Measurements from ENCODE around the gene PDGFC.

PDGFC gene

DNA sequence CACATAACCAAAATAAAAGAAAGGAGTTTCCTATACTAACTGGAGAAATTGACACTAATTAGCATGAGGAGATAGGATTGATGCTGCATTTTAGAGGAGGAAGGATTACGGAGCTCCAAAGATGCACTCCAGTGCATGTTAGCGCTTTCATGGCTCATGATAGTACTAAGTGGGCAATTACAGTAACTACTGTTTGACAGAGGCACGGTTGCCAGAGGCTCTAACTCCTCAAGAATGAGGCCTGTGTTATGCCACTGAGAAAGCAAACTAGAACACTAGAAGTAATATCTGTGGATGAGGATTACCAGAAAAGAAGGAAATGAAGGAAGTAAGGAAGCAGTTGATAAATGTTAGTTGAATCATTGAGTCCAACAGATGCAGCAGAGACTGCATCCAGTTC is 19.6 kb upstream of the PDGFC start:
- TF ChIP-seq, protein P1, sequence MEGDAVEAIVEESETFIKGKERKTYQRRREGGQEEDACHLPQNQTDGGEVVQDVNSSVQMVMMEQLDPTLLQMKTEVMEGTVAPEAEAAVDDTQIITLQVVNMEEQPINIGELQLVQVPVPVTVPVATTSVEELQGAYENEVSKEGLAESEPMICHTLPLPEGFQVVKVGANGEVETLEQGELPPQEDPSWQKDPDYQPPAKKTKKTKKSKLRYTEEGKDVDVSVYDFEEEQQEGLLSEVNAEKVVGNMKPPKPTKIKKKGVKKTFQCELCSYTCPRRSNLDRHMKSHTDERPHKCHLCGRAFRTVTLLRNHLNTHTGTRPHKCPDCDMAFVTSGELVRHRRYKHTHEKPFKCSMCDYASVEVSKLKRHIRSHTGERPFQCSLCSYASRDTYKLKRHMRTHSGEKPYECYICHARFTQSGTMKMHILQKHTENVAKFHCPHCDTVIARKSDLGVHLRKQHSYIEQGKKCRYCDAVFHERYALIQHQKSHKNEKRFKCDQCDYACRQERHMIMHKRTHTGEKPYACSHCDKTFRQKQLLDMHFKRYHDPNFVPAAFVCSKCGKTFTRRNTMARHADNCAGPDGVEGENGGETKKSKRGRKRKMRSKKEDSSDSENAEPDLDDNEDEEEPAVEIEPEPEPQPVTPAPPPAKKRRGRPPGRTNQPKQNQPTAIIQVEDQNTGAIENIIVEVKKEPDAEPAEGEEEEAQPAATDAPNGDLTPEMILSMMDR (IDR thresholded peaks at IDR 0.05) = no peak

DNA sequence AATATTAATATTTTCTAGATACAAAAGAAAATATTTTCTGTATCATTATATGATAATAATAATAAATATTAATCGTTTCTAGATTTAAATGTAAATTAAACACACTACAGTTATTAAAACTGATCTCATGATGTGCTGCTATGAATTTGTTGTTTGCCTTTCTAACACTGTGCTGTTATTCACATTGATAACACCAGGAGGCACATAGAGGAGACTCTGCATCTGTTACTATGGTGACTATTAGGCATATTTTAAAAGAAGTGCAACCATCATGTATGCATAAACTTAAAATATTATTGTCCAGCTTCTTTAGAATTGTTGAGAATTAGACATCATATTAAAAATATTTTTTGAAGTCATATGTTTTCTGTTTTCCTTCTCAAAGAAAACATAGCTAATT is 11.8 kb upstream of the PDGFC start:
- TF ChIP-seq, protein P1 (IDR thresholded peaks at IDR 0.05) = peak; percentile 34

DNA sequence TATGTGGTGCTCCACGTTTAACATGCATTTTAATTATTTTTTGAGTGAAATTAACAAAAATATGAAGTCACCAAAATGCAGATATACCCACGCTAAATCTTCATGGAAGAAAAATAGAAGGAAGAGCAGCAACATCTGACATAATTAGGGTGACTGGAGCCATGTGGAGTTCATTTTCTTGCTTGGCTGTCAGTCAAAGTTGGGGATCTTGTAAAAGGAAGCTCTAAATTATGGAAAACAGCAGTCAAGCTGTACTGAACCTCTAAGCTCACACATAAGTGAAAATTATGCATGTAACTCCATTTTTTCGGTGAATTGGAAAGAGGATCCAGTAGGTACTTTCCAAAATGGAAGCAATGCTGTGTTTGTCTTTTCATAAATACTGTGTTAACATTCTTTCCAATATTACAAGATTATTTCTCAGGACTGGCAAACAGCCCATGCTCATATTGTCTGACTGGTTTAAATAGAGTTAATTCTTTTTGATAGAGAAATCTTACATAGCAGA is 9.7 kb upstream of the PDGFC start:
- TF ChIP-seq, protein P1 (IDR thresholded peaks at IDR 0.05) = no peak

DNA sequence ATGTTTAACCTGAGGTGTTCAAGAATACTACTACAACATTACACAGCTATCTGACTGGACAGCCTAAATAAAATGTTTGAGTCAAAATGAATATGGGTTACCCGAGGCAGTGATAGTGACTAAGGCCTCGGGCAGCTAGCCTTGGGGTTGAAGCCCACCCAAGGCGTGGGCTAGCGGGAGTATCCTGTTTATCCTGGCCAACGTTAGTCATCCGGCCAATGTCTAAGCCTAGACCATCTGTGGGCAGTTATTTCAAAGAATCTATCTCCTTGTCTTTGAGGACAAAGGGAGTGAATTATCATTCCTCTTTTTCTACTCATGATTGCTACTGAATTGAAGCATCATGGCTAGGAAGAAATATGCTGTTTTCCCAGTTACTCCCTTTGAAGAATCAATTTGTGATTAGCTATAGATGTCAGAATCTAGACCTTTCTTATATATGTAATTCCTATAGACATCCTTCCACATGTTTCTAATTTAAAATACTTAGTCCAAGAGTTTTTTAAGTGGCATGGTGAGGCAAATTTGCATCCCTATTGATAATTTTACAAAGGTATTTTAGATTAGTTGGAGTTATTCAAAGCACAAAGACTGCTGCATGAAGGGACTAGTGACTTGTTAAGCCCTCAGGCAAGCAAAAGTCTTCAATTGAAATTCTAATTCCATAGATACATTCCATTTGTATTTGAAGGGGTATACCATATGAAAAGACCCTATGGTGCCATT is 6.0 kb upstream of the PDGFC start:
- TF ChIP-seq, protein P1 (IDR thresholded peaks at IDR 0.05) = no peak

DNA sequence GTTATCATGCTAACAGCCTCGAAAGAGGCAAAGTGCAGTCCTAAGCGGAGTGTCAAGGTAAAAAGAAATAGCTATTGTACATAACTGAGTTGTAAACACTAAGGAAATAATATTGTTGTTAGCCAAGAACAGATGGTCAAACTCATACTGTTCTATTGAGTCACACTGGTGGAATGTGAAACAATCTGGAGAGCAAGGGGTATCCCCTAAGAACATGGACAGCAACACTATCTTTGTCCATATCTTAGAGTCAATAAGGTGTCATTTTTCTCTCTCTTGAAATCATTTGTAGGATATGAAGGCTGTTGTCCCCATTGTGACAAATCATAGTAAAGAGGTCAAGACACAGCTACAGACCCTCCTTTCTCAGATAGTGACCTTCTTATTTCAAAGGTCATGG is 4.5 kb upstream of the PDGFC start:
- TF ChIP-seq, protein P1 (IDR thresholded peaks at IDR 0.05) = no peak

DNA sequence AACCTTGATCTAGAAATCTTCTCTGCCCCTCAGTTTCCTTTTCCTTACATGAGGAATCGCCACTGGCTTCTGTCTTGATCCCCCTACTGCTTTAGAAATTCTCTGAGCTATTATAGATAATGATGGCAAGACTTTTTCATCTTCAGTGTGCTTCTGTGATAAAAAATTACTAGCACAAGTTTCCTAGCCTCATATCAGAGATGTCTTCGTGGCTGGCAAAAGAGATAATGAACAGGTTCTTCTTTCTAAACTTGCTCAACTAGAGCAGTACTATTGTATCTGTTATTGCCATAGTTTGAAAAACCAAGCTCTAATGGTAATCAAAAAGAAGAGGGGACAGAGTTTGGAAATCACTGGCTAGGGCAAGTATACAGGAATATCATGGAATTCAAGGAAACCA is 4.1 kb upstream of the PDGFC start:
- TF ChIP-seq, protein P1 (IDR thresholded peaks at IDR 0.05) = no peak

DNA sequence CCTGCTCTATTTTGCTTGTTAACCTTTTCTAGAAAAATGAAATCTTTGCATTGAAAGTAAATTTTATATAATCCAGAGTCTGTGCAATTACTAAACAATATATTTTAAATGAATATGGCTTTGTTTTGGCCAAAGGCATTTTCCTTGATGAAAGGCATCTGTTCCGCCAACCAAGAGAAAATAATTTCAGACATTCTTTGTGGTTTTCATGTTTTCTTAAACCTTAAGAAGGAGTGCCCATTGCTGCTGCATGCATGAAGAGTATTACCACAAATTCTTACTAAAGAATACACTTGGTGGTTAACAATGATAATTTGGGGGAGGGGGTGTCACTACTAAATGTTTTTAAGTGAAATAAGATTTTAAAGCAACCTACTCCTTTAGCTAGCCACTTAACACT is 2.7 kb upstream of the PDGFC start:
- TF ChIP-seq, protein P1 (IDR thresholded peaks at IDR 0.05) = no peak

Measured in LNCAP (cell line).